Erythroblast (primary cell): Measurements from ENCODE around the gene ADCY5.

ENCODE experiments used
- DNase-seq, 2 experiments: peaks; one replicate each; lab custom pipeline; 2025; lab: John Stamatoyannopoulos, UW
- GATA1 ChIP-seq: IDR thresholded peaks from 2 replicates; pipeline ENCODE4 v1.6.1; 2011; ENCODE audit warnings: low read depth, mild to moderate bottlenecking, control low read depth, low read length, moderate library complexity
- POLR2A ChIP-seq: IDR thresholded peaks from 2 replicates; pipeline ENCODE4 v1.6.1; 2011; ENCODE audit warnings: mild to moderate bottlenecking, low read length

Gene ADCY5

GRCh38 chr3:123399653-123400052, 49.2 kb downstream of the ADCY5 start:
- DNase-seq, result no peak
- no peak for TF ChIP-seq GATA1
- TF ChIP-seq POLR2A, result no peak

GRCh38 chr3:123397921-123398785, 50.7 kb downstream of the ADCY5 start:
- TF ChIP-seq POLR2A (no peak), GATA1 (no peak)

DNA sequence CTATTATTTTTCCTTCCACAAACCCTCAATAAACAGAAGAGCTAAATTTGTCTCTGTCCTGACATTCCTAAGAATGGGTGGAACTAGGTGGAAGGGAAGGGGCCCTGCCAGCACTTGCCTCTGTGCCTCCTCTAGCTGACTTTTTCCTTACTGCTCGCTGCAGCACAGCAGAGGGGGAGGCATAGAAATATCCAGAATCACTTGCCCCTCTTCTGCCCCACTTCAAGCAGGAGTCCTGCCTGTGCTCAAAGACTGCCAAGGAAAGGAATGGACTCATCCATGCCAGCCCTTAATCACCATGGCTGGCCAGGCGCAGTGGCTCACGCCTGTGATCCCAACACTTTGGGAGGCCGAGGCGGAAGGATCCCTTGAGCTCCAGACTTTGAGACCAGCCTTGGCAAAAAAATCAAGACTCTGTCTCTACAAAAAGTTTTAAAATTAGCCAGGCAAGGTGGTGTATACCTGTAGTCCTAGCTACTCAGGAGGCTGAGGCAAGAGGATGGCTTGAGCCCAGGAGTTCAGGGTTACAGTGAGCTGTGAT, 51.8 kb downstream of the ADCY5 start:
- no peak for DNase-seq
- no peak for TF ChIP-seq POLR2A
- TF ChIP-seq GATA1, result no peak

More at GRCh38 chr3:123397921-123398785, 50.7 kb downstream of the ADCY5 start:
- DNase-seq, result no peak

DNA sequence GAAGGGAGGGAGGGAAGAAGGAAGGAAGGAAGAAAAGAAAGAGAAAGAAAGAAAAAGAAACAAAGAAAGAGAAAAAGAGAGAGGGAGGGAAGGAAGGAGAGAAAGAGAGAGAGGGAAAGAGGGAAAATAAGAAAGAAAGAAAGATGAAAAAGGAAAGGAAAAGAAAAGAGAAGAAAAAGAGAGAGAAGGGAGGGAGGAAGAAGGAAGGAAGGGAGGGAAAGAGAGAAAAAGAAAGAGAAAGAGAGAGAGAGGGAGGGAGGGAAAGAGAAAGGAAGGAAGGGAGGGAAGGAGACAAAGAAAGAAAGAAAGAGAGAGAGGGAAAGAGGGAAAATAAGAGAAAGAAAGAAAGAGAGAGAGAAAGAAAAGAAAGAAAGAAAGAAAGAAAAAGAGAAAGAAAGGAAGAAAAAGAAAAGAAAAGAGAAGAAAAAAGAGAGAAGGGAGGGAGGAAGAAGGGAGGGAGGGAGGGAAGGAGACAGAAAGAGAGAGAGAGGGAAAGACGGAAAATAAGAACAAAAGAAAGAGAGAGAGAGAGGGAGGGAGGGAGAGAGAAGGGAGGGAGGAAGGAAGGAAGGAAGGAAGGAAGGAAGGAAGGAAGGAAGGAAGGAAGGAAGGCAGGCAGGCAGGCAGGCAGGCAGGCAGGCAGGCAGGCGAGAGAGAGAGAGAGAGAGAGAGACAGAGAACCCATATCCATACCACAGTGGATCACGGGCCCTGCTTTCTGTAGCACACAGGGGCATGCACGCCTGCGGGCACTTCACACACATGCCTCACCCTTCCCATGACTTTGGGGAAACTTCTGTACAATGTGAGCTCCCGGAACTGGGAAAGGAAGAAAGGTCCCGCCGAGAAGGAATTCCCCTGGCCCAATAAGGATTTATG, 52.5 kb downstream of the ADCY5 start:
- DNase-seq, result no peak
- no peak for TF ChIP-seq GATA1
- TF ChIP-seq POLR2A, result no peak

- TF ChIP-seq POLR2A (no peak), GATA1 (no peak)
- no peak for DNase-seq
Observed at GRCh38 chr3:123395235-123395634, 53.7 kb downstream of the ADCY5 start.

DNA sequence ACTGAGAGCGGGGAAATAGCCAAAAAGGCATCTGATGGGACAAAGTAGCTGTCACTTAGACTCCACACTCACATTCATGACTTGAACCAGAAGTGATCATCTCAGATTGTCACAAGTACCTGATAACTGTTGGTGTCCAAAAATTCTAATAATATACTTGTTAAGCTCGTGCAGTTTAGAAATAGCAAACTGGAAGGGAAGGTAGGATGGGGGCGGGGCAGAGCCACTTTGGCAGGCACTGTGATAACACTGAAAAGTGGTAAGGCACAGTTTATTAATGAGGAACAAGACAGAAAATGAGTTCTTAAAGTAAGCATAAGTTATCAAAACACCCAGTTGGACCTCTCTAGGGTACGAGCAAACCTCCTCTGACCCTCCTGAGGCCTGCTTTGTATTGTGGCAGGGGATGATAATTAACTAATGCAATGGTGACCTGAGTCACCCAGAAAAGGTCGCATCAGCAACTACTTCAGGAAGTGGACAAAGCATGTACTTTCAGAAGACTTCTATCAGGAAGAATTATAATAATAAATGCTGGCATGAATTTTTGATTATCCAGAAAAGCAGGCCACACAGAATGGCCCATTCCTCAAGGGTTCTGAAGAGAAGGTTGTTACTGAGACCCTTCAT, 54.4 kb downstream of the ADCY5 start:
- no peak for DNase-seq
- TF ChIP-seq GATA1 (no peak), POLR2A (no peak)

DNA sequence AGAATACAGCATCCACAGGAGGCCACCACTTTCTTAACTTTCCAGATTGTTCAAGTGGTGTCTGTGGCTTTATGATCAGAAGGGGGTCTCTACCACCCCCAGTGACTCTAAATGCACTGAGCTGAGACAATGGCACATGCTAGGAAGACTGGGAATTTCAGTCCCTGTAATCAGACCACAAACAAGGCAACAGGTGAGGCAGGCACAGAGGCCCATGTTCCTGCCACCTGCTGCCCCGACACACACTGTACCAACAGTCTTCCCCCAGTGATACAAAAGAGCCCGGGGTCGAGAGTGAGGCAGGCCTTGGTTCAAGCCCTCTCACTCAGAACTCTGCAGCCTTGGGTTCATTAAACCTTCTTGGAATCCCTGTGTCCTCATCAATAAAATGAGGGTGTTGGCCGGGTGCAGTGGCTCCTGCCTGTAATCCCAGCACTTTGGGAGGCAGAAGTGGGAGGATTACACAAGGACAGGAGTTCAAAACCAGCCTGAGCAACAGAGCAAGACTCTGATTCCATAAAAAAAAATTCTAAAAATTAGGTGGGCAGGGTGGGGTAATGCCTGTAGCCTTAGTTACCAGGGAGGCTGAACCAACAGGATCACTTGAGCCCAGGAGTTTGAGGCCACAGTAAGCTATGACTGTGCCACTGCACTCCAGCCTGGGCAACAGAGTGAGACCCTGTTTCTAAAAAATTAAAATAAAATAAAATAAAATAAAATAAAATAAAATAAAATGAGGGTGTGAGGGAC, 55.8 kb downstream of the ADCY5 start:
- TF ChIP-seq GATA1, result no peak
- TF ChIP-seq POLR2A, result no peak
- no peak for DNase-seq

GRCh38 chr3:123392368-123392767, 56.5 kb downstream of the ADCY5 start:
- no peak for TF ChIP-seq POLR2A
- TF ChIP-seq GATA1, result no peak
- no peak for DNase-seq

DNA sequence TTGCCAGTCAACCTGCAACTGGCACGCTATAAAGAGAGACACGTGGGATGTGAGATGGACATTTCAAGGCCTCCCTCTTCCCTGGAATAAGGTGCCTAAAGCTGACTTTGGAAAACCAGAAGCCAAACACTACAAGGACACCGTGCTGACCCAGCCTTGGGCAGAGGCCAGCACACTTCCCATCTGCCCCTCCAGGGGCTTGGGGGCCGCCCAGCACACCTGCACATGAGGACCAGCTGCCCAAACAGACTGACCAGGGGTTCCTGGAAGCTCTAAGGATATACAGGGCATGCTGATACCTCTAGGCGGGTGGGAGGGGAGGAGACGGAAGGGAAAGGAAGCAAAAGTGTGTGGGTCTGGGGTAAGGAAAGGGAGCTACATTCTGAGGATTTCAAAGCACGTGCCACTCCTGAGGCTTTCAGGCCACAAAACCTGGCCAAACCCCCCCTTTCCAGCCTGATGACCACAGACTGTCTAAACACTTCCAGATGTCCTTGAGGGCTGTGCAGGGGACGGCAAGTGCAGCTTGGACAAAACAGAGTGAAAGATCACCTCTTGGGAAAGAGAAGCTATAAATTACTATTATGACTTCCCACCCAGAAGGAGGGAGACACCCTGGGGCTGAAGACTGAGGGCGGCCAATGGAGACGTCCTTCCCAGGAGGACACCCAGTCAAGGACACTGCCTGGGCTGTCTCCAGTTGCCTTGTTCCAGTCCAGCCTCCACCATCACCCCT, 57.9 kb downstream of the ADCY5 start:
- no peak for TF ChIP-seq GATA1
- TF ChIP-seq POLR2A, result no peak
- no peak for DNase-seq

DNA sequence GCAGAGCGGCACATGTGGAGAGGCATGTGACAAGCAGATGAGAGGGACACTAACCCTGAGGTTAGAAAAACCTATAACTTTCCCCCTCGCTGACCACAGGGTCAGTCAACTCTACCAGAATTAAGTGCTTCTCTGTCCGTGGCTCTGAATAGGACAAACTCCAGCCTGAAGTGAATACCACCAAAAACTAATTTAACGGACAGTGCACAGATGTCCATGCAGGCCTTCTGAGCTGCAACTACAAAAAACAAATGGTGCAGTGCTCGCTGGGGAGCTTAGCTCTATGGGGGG, 59.3 kb downstream of the ADCY5 start:
- no peak for DNase-seq
- no peak for TF ChIP-seq POLR2A
- TF ChIP-seq GATA1, result no peak

DNA sequence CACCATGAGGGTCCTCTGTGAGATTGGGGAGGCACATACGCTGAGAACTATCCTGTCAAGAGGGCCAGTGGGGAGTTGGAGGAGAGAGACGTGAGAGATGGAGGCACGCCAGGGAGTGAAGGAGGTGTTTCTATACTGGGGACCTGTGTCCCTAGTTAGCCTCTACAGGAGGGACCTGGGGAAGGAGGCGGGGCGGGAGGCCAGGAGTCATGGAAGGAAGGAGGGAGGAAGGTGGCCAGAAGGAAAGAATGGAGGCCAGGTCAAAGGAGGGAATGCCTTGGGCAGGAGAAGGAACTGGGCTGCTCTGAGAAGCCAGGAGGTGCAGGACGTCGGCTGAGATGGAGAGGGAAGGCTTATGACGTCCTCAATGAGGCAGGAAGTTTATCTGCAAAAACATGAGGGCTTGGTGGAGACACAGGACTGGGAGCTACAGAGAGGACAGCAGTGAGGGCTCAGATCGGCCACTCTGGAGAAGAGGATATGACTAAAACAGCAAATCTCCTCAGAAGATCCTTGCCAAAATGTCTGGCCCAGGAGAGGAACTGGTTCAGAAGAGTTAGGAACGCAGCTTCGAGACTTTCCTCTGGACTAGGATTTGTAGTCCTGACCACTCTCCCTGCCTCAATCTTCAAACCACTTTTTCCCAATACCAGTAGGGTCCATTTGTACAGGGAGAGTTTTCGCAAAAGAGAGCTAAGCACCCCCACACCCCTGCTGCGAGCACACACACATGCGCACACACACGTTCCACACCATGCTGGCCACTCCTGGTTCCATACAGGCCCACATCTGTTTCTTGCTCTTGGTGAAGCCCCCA, 59.9 kb downstream of the ADCY5 start:
- TF ChIP-seq GATA1 (no peak), POLR2A (no peak)
- no peak for DNase-seq
